ENCODE results near the gene ALDH1A1.

The ALDH1A1 gene

GRCh38 chr9:72952914-72953313 lies at the start of gene ALDH1A1:
Gene ALDH1A1, minus strand, starts transcription at chr9:72953053. Its CDS starts 53 bp downstream, at chr9:72953000.
- no peak for TF ChIP-seq CTCF (IDR thresholded peaks at IDR 0.05)

- no peak for TF ChIP-seq CTCF (IDR thresholded peaks at IDR 0.05)
Measured at GRCh38 chr9:73001860-73002259, 49.0 kb upstream of the ALDH1A1 start.

GRCh38 chr9:72998363-72998762 lies 45.5 kb upstream of the ALDH1A1 start:
- no peak for TF ChIP-seq CTCF (IDR thresholded peaks at IDR 0.05)

- TF ChIP-seq CTCF (IDR thresholded peaks at IDR 0.05) = no peak
Measured at GRCh38 chr9:72997387-72997995, 44.6 kb upstream of the ALDH1A1 start.

GRCh38 chr9:72996684-72997314 lies 43.9 kb upstream of the ALDH1A1 start:
- TF ChIP-seq CTCF (IDR thresholded peaks at IDR 0.05) = no peak

- no peak for TF ChIP-seq CTCF (IDR thresholded peaks at IDR 0.05)
Measured at GRCh38 chr9:72996114-72996513, 43.3 kb upstream of the ALDH1A1 start.

- TF ChIP-seq CTCF (IDR thresholded peaks at IDR 0.05) = no peak
Measured at GRCh38 chr9:72995131-72996024, 42.5 kb upstream of the ALDH1A1 start.

Measured in LNCAP (cell line).